Transverse colon (tissue), 4 donors: ENCODE measurements around the gene NKD2. TPM values are rescaled to one million over a fixed set of nuclear protein-coding genes. Genes with fewer than 3 reads are reported as not detected.

Experiments
- DNase-seq: peaks from one replicate; pipeline ENCODE4 v3.0.0-alpha.2; 2019
- H3K27ac ChIP-seq, 4 donors: fragments of 200-600 bp; sonication (generic); 2 replicates each; pipeline ENCODE4 v1.5.1; 2016 to 2018; ENCODE audit warnings: inconsistent platforms in 4 of 4
- H3K27me3 ChIP-seq: fragments of 200-600 bp; sonication (generic); 2 replicates; pipeline ENCODE4 v1.5.1; 2017; ENCODE audit warnings: inconsistent platforms
- H3K36me3 ChIP-seq, 4 donors: fragments of 200-600 bp; sonication (generic); 2 replicates each; pipeline ENCODE4 v1.5.1; 2017 to 2019; ENCODE audit warnings: inconsistent platforms in 4 of 4
- H3K4me1 ChIP-seq, 4 donors: fragments of 200-600 bp; sonication (generic); 2 replicates each; pipeline ENCODE4 v1.5.1; 2017 to 2020; ENCODE audit warnings: inconsistent platforms in 4 of 4
- H3K4me3 ChIP-seq, 4 donors: fragments of 200-600 bp; sonication (generic); 1 replicate in 1 of 4; 2 replicates in 3 of 4; pipeline versions ENCODE4 v1.5.1 to v1.6.1; 2017 to 2019; ENCODE audit warnings: inconsistent platforms in 4 of 4
- H3K9me3 ChIP-seq, 2 donors: fragments of 200-600 bp; sonication (generic); 2 replicates each; pipeline ENCODE4 v1.5.1; 2017 to 2019; ENCODE audit warnings: inconsistent platforms in 2 of 2
- EP300 ChIP-seq: sonication (generic); formaldehyde crosslinking; IDR thresholded peaks from one replicate; pipeline ENCODE4 v1.6.1; 2017; ENCODE audit warnings: antibody characterized with exemption, low read depth
- POLR2A ChIP-seq: fragments of 450-650 bp; IDR thresholded peaks from one replicate; pipeline ENCODE4 v1.6.1; 2016; ENCODE audit warnings: antibody characterized with exemption, mild to moderate bottlenecking, moderate library complexity
- POLR2AphosphoS5 ChIP-seq, 3 donors: sonication (generic); formaldehyde crosslinking; IDR thresholded peaks; one replicate each; pipeline ENCODE4 v1.6.1; 2016; ENCODE audit warnings: antibody characterized with exemption in 3 of 3
- WGBS, 2 donors: methylation state at CpG; one replicate each; pipeline ENCODE4 v1.1.5; 2018; ENCODE audit warnings: low coverage in 1 of 2; 5-methylcytosine and 5-hydroxymethylcytosine counted together
- in situ Hi-C, 4 donors: fragments of 200-750 bp; cut with MboI; loops; one replicate each; pipeline versions ENCODE4 v1.15.0 to v1.15.1; 2017; ENCODE audit warnings: low sequenced_read_pairs in 3 of 4, low pct_ligation_motif_present in 1 of 4, low pct_unique_long_range_greater_than_20kb in 1 of 4
- intact Hi-C: fragments of 100-400 bp; cut with DNase I; formaldehyde crosslinking; loops from one replicate; pipeline ENCODE4 v1.15.1; 2023; ENCODE audit warnings: low total_unique reads
- total RNA-seq, 4 donors: library from RNA; depleted of rRNA; stranded (reverse); fragments of >200 nt; gene quantifications; one replicate each; pipeline ENCODE4 v1.1.0, GENCODE V29; 2016
- TF ChIP-seq, protein P1 (sequence below), 5 experiments: fragments of 200-600 bp in 3 of 5; fragments of 450-650 bp in 2 of 5; sonication (generic) in 3 of 5; IDR thresholded peaks; 1 replicate in 2 of 5; 2 replicates in 3 of 5; pipeline ENCODE4 v1.5.1; 2016 to 2017; ENCODE audit warnings: antibody characterized with exemption in 5 of 5, inconsistent platforms in 3 of 5, mild to moderate bottlenecking in 2 of 5, moderate library complexity in 1 of 5

NKD2 gene
- total RNA-seq, 4 donors from 2014 or later: 0.41 to 0.80 TPM; not detected in 2

DNA sequence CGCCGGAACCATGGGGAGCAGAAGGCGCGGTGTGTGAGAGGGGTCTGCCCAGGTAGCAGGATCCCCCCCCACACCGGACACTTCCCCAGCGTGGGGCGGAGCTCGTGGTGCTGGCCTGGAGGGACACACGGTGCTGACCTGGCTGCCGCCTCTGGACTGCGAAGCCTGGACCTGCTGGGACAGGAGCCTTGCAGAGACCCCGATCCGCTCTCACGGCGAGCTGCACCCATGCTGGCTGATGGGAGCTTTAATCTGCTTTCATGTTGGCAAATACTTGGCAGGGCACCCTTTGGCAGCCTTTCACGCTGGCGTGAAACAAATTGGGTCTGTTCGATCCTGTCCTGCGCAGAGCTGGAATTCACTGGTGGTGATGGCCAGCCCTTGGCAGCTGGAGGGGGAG is 7.4 kb downstream of the NKD2 start:
- in situ Hi-C loops (loop anchor here in 1 of 4 donors (25.0 kb wide), 1 partner anchor 121 kb away; no protein-coding TSS in a partner anchor), intact Hi-C loops (no loop called here)
- Histone ChIP-seq H3K9me3 (no peaks in the 10 kb centered on the region), H3K27ac (no peak overlapping the region), H3K36me3 (no peaks in the 10 kb centered on the region), H3K4me1 (no peaks in the 10 kb centered on the region), H3K4me3 (no peak overlapping the region), H3K27me3 (peaks cover 7% of the 10 kb centered on the region)
- 89% methylated on average over 19 of the region's 19 CpGs; no CpG with 5 or more reads in 1 of the 2 donors for WGBS, 2 donors
- DNase-seq: no peak
- TF ChIP-seq POLR2AphosphoS5 (IDR thresholded peaks at IDR 0.05) (no peak), EP300 (no peak), POLR2A (no peak)
- TF ChIP-seq, protein P1, sequence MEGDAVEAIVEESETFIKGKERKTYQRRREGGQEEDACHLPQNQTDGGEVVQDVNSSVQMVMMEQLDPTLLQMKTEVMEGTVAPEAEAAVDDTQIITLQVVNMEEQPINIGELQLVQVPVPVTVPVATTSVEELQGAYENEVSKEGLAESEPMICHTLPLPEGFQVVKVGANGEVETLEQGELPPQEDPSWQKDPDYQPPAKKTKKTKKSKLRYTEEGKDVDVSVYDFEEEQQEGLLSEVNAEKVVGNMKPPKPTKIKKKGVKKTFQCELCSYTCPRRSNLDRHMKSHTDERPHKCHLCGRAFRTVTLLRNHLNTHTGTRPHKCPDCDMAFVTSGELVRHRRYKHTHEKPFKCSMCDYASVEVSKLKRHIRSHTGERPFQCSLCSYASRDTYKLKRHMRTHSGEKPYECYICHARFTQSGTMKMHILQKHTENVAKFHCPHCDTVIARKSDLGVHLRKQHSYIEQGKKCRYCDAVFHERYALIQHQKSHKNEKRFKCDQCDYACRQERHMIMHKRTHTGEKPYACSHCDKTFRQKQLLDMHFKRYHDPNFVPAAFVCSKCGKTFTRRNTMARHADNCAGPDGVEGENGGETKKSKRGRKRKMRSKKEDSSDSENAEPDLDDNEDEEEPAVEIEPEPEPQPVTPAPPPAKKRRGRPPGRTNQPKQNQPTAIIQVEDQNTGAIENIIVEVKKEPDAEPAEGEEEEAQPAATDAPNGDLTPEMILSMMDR (IDR thresholded peaks at IDR 0.05): no peak

DNA sequence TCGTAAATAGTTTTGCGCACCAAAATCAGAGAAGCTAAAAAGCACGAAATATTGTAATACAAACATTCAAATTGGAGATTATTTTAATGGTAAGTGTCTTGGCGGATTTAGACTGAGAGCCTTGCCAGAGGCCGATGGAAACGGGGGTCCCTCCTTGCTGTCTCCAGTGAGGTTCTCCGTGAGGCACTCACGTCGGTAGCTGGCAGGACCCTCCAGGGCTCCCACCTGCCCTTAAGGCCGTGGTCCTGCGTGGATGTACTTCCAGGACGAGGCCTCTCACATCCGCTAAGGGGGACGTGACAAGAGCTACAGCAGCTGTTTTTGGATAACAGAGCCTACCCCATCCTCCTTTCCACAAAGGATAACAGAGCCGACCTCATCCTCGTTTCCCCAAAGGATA is 7.9 kb downstream of the NKD2 start:
- 74 to 78% methylated on average over 6 to 16 of the region's 16 CpGs for WGBS, 2 donors
- Histone ChIP-seq H3K27me3 (peaks cover 2% of the 10 kb centered on the region), H3K36me3 (no peaks in the 10 kb centered on the region), H3K4me1 (no peaks in the 10 kb centered on the region), H3K27ac (no peak overlapping the region), H3K9me3 (no peaks in the 10 kb centered on the region), H3K4me3 (no peak overlapping the region)
- DNase-seq: no peak
- intact Hi-C loops: no loop called here
- in situ Hi-C loops: loop anchor here in 1 of 4 donors (25.0 kb wide), 1 partner anchor 121 kb away; no protein-coding TSS in a partner anchor
- TF ChIP-seq EP300 (no peak), POLR2AphosphoS5 (IDR thresholded peaks at IDR 0.05) (no peak), POLR2A (no peak)
- TF ChIP-seq, protein P1 (IDR thresholded peaks at IDR 0.05): no peak

DNA sequence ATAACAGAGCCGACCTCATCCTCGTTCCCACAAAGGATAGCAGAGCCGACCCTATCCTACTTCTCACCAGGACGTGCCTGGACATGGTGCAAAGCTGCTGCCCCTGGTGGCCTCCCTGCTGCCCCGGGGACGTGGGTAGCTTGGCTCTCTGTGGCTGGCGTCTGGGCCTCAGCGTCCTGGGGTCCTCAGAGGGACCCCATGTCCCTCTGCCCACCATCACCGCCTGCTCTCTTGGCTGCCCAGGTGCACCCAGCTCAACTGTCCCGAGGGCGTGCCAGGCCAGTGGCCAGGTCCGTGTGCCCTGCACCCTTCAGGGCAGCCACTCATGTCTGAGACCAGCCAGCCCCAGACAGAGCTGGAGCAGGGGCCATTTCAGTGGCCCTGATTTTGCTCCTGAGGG is 8.5 kb downstream of the NKD2 start:
- no peaks in the 10 kb centered on the region for H3K36me3 ChIP-seq
- no peaks in the 10 kb centered on the region for H3K27me3 ChIP-seq
- in situ Hi-C loops: loop anchor here in 1 of 4 donors (25.0 kb wide), 1 partner anchor 120 kb away; no protein-coding TSS in a partner anchor
- WGBS, 2 donors: 69 to 83% methylated on average over 2 to 11 of the region's 12 CpGs
- DNase-seq: no peak
- H3K4me3 ChIP-seq: no peak overlapping the region
- H3K9me3 ChIP-seq: no peaks in the 10 kb centered on the region
- no peaks in the 10 kb centered on the region for H3K4me1 ChIP-seq
- TF ChIP-seq EP300 (no peak), POLR2A (no peak), POLR2AphosphoS5 (IDR thresholded peaks at IDR 0.05) (no peak)
- TF ChIP-seq, protein P1 (IDR thresholded peaks at IDR 0.05): no peak
- no peak overlapping the region for H3K27ac ChIP-seq
- intact Hi-C loops: no loop called here

DNA sequence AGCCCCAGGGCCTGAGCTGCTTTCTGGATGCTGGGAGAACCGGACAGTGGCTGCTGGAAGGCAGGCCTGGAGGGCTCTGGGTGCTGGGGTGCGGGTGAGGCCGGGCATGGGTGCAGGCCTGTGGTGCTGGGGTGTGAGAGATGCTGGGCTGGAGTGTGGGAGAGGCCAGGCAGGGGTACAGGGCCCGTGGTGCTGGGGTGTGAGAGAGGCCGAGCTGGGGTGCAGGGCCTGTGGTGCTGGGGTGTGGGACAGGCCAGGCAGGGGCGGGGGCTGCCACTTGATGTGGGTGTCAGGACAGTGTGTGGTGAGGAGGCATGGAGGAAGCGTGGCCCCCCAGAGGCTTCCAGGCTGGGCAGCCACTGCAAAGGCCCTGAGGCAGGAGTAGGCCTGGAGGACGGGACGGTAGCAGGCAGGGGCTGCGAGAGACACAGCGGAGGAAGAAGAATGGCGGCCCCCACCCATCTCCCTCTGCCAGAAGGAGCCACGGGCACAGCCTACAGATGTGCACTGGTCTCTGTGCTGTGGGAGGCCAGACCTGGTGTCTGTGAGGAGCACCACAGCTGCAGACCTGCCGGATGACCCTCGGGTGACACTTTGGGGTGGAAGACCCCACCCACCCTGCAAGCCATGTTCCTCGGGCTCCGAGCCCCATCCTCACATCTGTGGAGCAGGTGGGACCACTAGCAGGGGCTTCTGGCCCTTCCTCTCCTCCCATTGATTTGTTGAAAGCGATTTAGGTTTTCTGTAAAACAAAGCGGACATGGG is 9.3 kb downstream of the NKD2 start:
- TF ChIP-seq, protein P1 (IDR thresholded peaks at IDR 0.05): no peak
- TF ChIP-seq POLR2AphosphoS5 (IDR thresholded peaks at IDR 0.05) (no peak), EP300 (no peak), POLR2A (no peak)
- Histone ChIP-seq H3K9me3 (no peaks in the 10 kb centered on the region), H3K36me3 (no peaks in the 10 kb centered on the region), H3K27me3 (no peaks in the 10 kb centered on the region), H3K4me3 (no peak overlapping the region), H3K4me1 (no peaks in the 10 kb centered on the region), H3K27ac (no peak overlapping the region)
- intact Hi-C loops (no loop called here), in situ Hi-C loops (loop anchor here in 1 of 4 donors (25.0 kb wide), 1 partner anchor 119 kb away; no protein-coding TSS in a partner anchor)
- no peak for DNase-seq
- 80 to 91% methylated on average over 2 to 19 of the region's 19 CpGs for WGBS, 2 donors
